ENCODE data around the gene RNF167.

The RNF167 gene

GRCh38 chr17:4939796-4940554, at the start of gene RNF167, which contains the start of gene SLC25A11:
Gene RNF167, plus strand, starts transcription at chr17:4940268. Its CDS starts 642 bp downstream, at chr17:4940910.
Gene SLC25A11, minus strand, starts transcription at chr17:4940046. Its CDS starts 136 bp downstream, at chr17:4939910.
- DNase-seq (ENCODE audit: low read depth, low spot score) = peak; percentile 91

GRCh38 chr17:4891411-4892410, 48.4 kb upstream of the RNF167 start:
- DNase-seq (ENCODE audit: low read depth, low spot score) = no peak

GRCh38 chr17:4892499-4893221, 47.4 kb upstream of the RNF167 start:
- DNase-seq (ENCODE audit: low read depth, low spot score) = no peak

- DNase-seq (ENCODE audit: low read depth, low spot score) = no peak
Measured at GRCh38 chr17:4893272-4893671, 46.8 kb upstream of the RNF167 start.

- DNase-seq (ENCODE audit: low read depth, low spot score) = no peak
Measured at GRCh38 chr17:4893721-4894560, 46.1 kb upstream of the RNF167 start.

GRCh38 chr17:4895121-4895520, 44.9 kb upstream of the RNF167 start:
- no peak for DNase-seq (ENCODE audit: low read depth, low spot score)

- no peak for DNase-seq (ENCODE audit: low read depth, low spot score)
Measured at GRCh38 chr17:4895657-4896331, 44.3 kb upstream of the RNF167 start.

- no peak for DNase-seq (ENCODE audit: low read depth, low spot score)
Measured at GRCh38 chr17:4896332-4897197, 43.5 kb upstream of the RNF167 start.

GRCh38 chr17:4897198-4897687, 42.8 kb upstream of the RNF167 start:
- DNase-seq (ENCODE audit: low read depth, low spot score) = no peak

GRCh38 chr17:4897785-4898184, 42.3 kb upstream of the RNF167 start:
- no peak for DNase-seq (ENCODE audit: low read depth, low spot score)

GRCh38 chr17:4898351-4898750, 41.7 kb upstream of the RNF167 start:
- DNase-seq (ENCODE audit: low read depth, low spot score) = no peak

- DNase-seq (ENCODE audit: low read depth, low spot score) = no peak
Measured at GRCh38 chr17:4898927-4899326, 41.1 kb upstream of the RNF167 start.

- DNase-seq (ENCODE audit: low read depth, low spot score) = peak; percentile 85
Measured at GRCh38 chr17:4899341-4900230, 40.5 kb upstream of the RNF167 start, which contains the start of gene C17orf107. Gene C17orf107, plus strand, starts transcription at chr17:4899536. Its CDS starts 227 bp downstream, at chr17:4899763.

- DNase-seq (ENCODE audit: low read depth, low spot score) = peak; percentile 28
Measured at GRCh38 chr17:4900231-4901107, 39.6 kb upstream of the RNF167 start.

GRCh38 chr17:4901108-4901647, 38.9 kb upstream of the RNF167 start:
- DNase-seq (ENCODE audit: low read depth, low spot score) = no peak

GRCh38 chr17:4901648-4902344, 38.3 kb upstream of the RNF167 start:
- DNase-seq (ENCODE audit: low read depth, low spot score) = no peak
